Umbilical cord (tissue), 2 donors: ENCODE measurements around the gene SLC44A2. TPM values are rescaled to one million over a fixed set of nuclear protein-coding genes. Genes with fewer than 3 reads are reported as not detected.

ENCODE experiments used
- DNase-seq: peaks from one replicate; pipeline ENCODE4 v3.0.0-alpha.2; 2015; ENCODE audit warnings: low spot score
- total RNA-seq: library from RNA; depleted of rRNA; stranded (reverse); fragments of >200 nt; gene quantifications from one replicate; pipeline ENCODE4 v1.2.3, GENCODE V29; 2014; ENCODE audit warnings: low replicate concordance; ENCODE audit not compliant: insufficient read depth

SLC44A2 gene
- total RNA-seq, 1 donor from 2014 or later = 34.7 TPM

- DNase-seq = no peak
Measured at GRCh38 chr19:10615429-10616023, 9.8 kb upstream of the SLC44A2 start.

- DNase-seq = peak; percentile 86
Measured at GRCh38 chr19:10617409-10618121, 7.8 kb upstream of the SLC44A2 start.

- DNase-seq = no peak
Measured at GRCh38 chr19:10618846-10619245, 6.5 kb upstream of the SLC44A2 start.

- no peak for DNase-seq
Measured at GRCh38 chr19:10620786-10621185, 4.6 kb upstream of the SLC44A2 start.

DNA sequence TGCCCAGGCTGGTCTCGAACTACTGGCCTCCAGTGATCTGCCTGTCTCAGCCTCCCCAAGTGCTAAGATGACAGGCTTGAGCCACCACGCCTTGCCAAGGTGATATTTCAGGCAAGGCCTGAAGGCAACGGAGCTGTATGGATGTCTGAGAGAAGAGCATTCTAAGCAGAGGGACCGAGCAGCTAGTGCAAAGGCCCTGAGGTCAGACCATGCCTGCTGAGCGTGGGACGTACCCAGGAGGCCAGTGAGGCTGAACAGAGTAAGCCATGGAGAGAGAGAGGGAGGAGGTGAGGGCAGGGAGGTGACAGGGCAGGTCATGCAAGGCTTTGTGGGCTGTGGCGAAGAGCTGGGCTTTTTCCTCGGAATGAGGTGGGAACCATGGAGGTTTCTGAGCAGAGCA, 3.4 kb upstream of the SLC44A2 start:
- DNase-seq = no peak

- DNase-seq = no peak
Measured at GRCh38 chr19:10624585-10624984, 768 bp upstream of the SLC44A2 start.

DNA sequence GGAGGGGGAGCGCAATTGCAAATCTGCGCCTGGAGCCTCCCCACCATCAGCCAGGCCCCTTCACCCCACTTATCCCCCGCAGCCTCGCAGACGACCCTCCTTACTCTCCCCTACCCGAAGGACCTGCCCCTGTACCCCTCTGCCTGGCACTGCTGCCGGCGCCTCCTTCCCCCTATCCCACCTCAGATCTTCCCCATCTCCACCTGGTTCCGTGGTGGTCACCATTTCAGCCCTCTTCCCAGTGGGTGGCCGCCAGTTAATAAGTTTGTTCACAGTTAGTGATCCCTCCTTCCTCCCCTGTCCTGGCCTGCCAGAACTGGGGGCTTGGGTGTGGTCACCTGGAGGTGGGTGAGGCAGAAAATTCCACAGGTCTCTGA, 397 bp downstream of the SLC44A2 start:
- DNase-seq = no peak

DNA sequence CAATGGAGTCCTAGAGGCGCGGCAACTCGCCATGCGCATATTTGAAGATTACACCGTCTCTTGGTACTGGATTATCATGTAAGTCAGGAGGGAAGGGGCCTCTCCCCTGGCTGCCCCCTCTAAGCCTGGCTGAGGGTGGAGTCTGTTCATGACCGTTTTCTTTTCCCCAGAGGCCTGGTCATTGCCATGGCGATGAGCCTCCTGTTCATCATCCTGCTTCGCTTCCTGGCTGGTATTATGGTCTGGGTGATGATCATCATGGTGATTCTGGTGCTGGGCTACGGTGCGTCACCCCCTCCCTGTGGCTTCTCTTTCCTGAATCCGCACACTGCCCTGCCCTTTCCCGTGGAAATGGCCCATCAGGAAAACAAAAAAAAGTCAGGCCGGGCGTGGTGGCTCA, 6.5 kb downstream of the SLC44A2 start:
- DNase-seq = no peak

GRCh38 chr19:10634430-10634829, 9.1 kb downstream of the SLC44A2 start:
- DNase-seq = no peak

DNA sequence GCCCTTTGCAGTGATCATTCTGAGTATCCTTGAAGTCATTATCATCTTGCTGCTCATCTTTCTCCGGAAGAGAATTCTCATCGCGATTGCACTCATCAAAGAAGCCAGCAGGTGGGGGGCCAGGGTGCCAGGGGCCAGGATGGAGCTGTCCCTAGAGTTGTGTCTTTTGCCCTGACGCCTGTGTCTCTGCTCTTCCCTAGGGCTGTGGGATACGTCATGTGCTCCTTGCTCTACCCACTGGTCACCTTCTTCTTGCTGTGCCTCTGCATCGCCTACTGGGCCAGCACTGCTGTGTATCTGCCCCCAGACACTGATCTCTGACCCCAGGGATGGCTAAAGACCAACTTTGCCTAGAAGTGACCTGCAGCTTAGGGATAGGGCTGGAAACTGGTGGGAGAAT, 9.6 kb downstream of the SLC44A2 start:
- no peak for DNase-seq

GRCh38 chr19:10636304-10636972, 11.1 kb downstream of the SLC44A2 start:
- DNase-seq = no peak

DNA sequence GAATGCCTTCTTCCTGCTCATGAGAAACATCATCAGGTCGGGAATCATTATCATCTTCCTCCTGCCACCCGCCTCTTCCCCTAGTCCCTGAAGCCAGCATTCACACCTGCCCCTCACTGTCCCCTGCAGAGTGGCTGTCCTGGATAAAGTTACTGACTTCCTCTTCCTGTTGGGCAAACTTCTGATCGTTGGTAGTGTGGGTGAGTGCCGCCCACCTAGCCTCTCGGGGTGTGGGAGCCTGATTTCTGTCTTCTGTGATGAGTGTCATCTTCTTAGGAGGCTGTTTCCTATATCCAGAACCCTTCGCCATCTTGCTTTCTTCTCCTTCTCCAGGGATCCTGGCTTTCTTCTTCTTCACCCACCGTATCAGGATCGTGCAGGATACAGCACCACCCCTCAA, 12.5 kb downstream of the SLC44A2 start:
- DNase-seq = no peak

GRCh38 chr19:10639836-10640235, 14.5 kb downstream of the SLC44A2 start:
- no peak for DNase-seq

DNA sequence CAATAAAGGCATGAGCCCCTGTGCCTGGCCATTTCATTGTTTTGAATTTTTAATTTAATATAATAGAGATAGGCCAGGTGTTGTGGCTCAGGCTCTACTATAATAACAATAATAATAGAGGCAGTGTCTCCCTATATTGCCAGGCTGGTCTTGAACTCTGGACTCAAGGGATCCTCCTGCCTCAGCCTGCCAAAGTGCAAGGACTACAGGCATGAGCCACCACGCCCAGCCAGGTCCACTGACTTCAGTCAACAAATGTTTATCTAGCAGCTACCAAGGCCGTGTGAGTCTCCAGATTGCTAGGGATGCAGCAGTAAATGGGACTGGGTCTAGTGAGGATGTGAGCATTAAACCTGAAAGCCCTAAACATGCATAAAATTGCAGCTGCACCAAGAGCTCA, 15.0 kb downstream of the SLC44A2 start:
- no peak for DNase-seq

DNA sequence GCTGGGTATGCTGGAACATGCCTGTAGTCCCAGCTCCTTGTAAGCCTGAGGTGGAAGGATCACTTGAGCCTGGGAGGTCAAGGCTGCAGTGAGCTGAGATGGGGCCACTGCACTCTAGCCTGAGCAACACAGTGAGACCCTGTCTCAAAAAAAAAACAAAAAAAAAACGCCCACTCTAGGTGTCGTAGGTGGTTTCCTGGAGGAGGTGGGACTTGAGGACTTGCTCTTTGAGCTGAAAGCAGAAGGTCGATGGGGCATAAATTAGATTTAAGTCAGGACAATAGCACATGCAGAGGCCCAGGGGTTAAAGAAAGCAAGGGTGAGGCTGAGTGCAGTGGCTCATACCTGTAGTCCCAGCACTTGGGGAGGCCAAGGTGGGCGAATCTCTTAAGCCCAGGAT, 15.9 kb downstream of the SLC44A2 start:
- DNase-seq = no peak

DNA sequence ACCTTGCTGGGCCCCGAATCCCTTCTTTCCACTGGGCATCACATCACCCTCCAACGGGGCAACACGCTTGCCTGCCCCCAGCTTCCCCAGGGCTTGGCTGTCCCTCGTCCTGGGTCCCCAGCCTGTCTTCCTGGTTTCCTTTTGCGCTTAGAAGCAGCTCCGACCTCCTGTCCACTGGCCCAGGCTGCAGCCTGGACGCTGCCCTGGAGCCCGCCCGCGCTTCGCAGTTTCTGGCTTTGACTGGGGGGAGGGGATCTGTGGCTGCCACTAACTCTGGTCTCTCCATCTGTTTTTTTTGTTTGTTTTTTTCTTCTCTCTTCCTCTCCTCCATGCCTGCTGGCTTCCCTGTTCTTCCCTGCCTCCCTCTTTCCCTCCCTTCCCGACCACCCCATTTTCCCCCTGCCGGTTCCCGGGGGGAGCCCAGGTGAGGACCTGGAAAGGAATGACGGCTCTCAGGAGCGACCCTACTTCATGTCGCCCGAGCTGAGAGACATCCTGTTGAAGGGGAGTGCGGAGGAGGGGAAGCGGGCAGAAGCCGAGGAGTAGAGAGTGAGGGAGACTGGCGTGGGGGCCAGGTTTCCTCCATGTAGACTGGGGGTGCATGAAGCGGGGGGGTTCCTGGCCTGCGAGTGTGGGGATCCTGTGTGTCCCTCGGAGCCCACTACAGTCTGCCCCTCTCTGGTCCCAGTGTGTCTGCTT, 17.3 kb downstream of the SLC44A2 start:
- DNase-seq = no peak

DNA sequence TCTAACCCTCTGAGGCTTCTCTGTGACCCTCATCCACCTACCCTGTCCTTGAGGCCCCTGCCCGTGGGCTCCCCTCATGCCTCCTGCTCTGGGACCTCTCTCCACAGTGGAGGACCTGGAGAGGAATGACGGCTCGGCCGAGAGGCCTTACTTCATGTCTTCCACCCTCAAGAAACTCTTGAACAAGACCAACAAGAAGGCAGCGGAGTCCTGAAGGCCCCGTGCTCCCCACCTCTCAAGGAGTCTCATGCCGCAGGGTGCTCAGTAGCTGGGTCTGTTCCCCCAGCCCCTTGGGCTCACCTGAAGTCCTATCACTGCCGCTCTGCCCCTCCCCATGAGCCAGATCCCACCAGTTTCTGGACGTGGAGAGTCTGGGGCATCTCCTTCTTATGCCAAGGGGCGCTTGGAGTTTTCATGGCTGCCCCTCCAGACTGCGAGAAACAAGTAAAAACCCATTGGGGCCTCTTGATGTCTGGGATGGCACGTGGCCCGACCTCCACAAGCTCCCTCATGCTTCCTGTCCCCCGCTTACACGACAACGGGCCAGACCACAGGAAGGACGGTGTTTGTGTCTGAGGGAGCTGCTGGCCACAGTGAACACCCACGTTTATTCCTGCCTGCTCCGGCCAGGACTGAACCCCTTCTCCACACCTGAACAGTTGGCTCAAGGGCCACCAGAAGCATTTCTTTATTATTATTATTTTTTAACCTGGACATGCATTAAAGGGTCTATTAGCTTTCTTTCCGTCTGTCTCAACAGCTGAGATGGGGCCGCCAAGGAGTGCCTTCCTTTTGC, 18.0 kb downstream of the SLC44A2 start:
- DNase-seq = no peak

GRCh38 chr19:10643968-10644259, 18.6 kb downstream of the SLC44A2 start:
- no peak for DNase-seq

DNA sequence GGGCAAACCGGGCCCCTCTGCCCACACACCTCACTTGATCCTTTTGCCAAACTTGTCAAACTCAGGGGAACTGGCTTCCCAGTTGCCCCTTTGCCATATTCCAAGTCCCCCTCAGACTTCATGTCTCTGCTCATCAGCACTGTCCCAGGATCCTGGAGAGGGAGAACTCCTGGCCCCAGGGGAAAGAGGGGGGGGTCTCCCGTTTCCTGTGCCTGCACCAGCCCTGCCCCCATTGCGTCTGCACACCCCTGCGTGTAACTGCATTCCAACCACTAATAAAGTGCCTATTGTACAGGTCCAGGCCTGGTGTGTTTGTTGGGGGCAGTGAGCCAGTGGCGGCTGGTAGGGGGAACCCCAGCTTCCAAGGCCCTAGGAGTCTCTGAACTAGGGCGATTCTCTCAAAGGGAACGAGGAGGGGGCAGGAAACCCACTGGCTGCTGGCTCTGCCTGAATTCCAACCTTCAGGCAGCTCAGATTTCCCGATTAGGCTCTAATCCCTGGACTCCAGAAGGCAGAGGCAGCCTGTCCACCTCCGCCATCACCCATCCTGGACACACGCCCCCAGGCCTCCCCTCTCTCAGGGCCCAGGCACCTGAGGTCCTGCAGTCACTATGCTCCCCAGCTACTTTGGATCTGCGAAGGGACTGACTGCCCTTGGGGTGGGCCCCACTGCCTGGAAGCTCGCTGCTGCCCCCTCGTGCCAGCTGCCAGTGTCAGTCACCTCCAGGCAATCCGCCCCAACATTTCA, 19.1 kb downstream of the SLC44A2 start:
- DNase-seq = peak; percentile 83

GRCh38 chr19:10646456-10647159, 21.3 kb downstream of the SLC44A2 start:
- DNase-seq = no peak

DNA sequence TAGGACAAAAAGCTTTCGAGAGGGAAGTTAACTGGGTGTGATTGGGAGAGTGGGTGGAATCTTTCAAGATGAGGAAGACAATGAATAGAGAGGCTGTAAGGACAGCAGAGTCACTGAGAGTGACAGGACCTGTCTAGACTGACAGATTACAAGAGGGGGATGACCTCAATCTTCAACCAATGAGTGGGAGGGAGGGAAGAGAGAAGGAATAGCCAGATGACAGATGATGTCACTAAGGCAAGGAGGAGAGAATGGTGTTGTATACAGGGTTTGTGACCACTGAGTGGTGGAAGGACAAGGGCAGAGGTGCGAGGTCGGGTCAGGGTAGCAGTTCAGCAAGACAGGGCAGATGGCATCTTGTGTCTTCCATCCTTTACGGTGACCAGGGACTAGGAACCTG, 23.0 kb downstream of the SLC44A2 start:
- DNase-seq = no peak
